Measurements from ENCODE around the gene DPM3.

DNA sequence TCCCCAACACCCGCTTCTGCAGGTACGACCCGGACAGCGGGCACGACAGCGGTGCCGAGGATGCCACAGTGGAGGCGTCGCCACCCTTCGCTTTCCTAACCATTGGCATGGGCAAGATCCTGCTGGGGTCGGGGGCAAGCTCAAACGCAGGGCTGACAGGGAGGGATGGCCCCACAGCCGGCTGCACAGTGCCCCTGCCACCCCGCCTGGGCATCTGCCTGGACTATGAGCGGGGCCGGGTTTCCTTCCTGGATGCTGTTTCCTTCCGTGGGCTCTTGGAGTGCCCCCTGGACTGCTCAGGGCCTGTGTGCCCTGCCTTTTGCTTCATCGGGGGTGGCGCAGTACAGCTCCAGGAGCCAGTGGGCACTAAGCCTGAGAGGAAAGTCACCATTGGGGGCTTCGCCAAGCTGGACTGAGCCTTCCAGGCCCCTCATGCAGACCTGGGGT is 43.5 kb upstream of the DPM3 start:
- TF ChIP-seq, protein P1, sequence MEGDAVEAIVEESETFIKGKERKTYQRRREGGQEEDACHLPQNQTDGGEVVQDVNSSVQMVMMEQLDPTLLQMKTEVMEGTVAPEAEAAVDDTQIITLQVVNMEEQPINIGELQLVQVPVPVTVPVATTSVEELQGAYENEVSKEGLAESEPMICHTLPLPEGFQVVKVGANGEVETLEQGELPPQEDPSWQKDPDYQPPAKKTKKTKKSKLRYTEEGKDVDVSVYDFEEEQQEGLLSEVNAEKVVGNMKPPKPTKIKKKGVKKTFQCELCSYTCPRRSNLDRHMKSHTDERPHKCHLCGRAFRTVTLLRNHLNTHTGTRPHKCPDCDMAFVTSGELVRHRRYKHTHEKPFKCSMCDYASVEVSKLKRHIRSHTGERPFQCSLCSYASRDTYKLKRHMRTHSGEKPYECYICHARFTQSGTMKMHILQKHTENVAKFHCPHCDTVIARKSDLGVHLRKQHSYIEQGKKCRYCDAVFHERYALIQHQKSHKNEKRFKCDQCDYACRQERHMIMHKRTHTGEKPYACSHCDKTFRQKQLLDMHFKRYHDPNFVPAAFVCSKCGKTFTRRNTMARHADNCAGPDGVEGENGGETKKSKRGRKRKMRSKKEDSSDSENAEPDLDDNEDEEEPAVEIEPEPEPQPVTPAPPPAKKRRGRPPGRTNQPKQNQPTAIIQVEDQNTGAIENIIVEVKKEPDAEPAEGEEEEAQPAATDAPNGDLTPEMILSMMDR (IDR thresholded peaks at IDR 0.05) = no peak
- no peak for TF ChIP-seq EP300 (IDR thresholded peaks at IDR 0.05)
- no peak for TF ChIP-seq POLR2AphosphoS5 (IDR thresholded peaks at IDR 0.05)
- TF ChIP-seq POLR2A (IDR thresholded peaks at IDR 0.05; ENCODE audit: low read depth) = no peak

Measured in esophagus muscularis mucosa (tissue), 4 donors.